Mucosa of descending colon (tissue), 3 donors: ENCODE data around the gene DZIP3. TPM values are rescaled to one million over a fixed set of nuclear protein-coding genes. Genes with fewer than 3 reads are reported as not detected.

Experiments used
- ATAC-seq: fragments of 200-7000 bp; cut with Tn5 transposase; one replicate; pipeline ENCODE4 v1.9.1; 2020; ENCODE audit warnings: mild to moderate bottlenecking, moderate library complexity
- DNase-seq, 3 donors: peaks; one replicate each; pipeline ENCODE4 v3.0.0-alpha.2; 2020
- H3K36me3 ChIP-seq: fragments of 200-600 bp; one replicate; pipeline ENCODE4 v1.8.0; 2021; ENCODE audit warnings: low read depth, mild to moderate bottlenecking
- H3K4me1 ChIP-seq: fragments of 200-600 bp; one replicate; pipeline ENCODE4 v1.8.0; 2021; ENCODE audit warnings: low read depth, mild to moderate bottlenecking
- H3K4me3 ChIP-seq: fragments of 200-600 bp; one replicate; pipeline ENCODE4 v1.8.0; 2021; ENCODE audit warnings: mild to moderate bottlenecking
- H3K9me3 ChIP-seq: fragments of 200-600 bp; one replicate; pipeline ENCODE4 v1.8.0; 2021; ENCODE audit warnings: mild to moderate bottlenecking
- CTCF ChIP-seq: fragments of 200-600 bp; IDR thresholded peaks from one replicate; pipeline ENCODE4 v1.8.0; 2022; ENCODE audit warnings: antibody characterized with exemption, mild to moderate bottlenecking
- intact Hi-C, 2 donors: fragments of 100-400 bp; cut with DNase I in 1 of 2; cut with micrococcal nuclease in 1 of 2; formaldehyde crosslinking; loops; one replicate each; pipeline versions ENCODE4 v1.11.0 to v1.11.1; 2022; cut with DNase I, micrococcal nuclease
- total RNA-seq, 3 donors: library from RNA; stranded (reverse); fragmentation: NEBNext Ultra II Directional in 2 of 3; extraction: Animal tissue kit (Norgen Biotek cat#: 25700) in 2 of 3; gene quantifications; one replicate each; pipeline versions ENCODE4 v1.2.1 to v1.2.4, GENCODE V29; 2021 to 2023
- donor health status: DM: no; HTN: no; CAD: no; lungs with moderate emphysema.
- donor health status: DM: no; HTN: no; CAD: no.
- donor health status: DM: no; HTN: yes; CAD: no.

DZIP3 gene
- total RNA-seq, 3 donors from 2014 or later = 7.8 to 11.7 (median 8.2) TPM

- ATAC-seq (no peak), DNase-seq (no peak)
- intact Hi-C loops = no loop called here
- H3K4me3 ChIP-seq = peak overlapping the region; percentile 60
- H3K36me3 ChIP-seq = no peaks in the 10 kb centered on the region
- H3K4me1 ChIP-seq = no peaks in the 10 kb centered on the region
- TF ChIP-seq CTCF = no peak
- no peaks in the 10 kb centered on the region for H3K9me3 ChIP-seq
Measured at GRCh38 chr3:108588601-108589000, 921 bp upstream of the DZIP3 start.

GRCh38 chr3:108589998-108590323, 439 bp downstream of the DZIP3 start:
- DNase-seq (no peak), ATAC-seq (no peak)
- no peaks in the 10 kb centered on the region for H3K9me3 ChIP-seq
- intact Hi-C loops = no loop called here
- peak overlapping the region; percentile 60 for H3K4me3 ChIP-seq
- TF ChIP-seq CTCF = no peak
- H3K4me1 ChIP-seq = peaks cover under 1% of the 10 kb centered on the region
- no peaks in the 10 kb centered on the region for H3K36me3 ChIP-seq

GRCh38 chr3:108590460-108590859, 938 bp downstream of the DZIP3 start:
- Histone ChIP-seq H3K4me1 (peaks cover 6% of the 10 kb centered on the region), H3K36me3 (no peaks in the 10 kb centered on the region), H3K9me3 (no peaks in the 10 kb centered on the region), H3K4me3 (no peak overlapping the region)
- intact Hi-C loops = no loop called here
- DNase-seq (no peak), ATAC-seq (no peak)
- TF ChIP-seq CTCF = no peak

GRCh38 chr3:108595321-108595720, 5.8 kb downstream of the DZIP3 start:
- DNase-seq (peak in 1 of 3 donors; percentile 35), ATAC-seq (peak; percentile 50)
- TF ChIP-seq CTCF = no peak

GRCh38 chr3:108598375-108598774, 8.9 kb downstream of the DZIP3 start:
- H3K36me3 ChIP-seq = no peaks in the 10 kb centered on the region
- intact Hi-C loops = no loop called here
- H3K4me3 ChIP-seq = no peak overlapping the region
- ATAC-seq (no peak), DNase-seq (no peak)
- H3K4me1 ChIP-seq = peaks cover 6% of the 10 kb centered on the region
- no peaks in the 10 kb centered on the region for H3K9me3 ChIP-seq
- no peak for TF ChIP-seq CTCF

More at GRCh38 chr3:108595321-108595720, 5.8 kb downstream of the DZIP3 start:
- Histone ChIP-seq H3K4me1 (peaks cover 6% of the 10 kb centered on the region), H3K9me3 (no peaks in the 10 kb centered on the region), H3K4me3 (no peak overlapping the region), H3K36me3 (no peaks in the 10 kb centered on the region)
- intact Hi-C loops = no loop called here

GRCh38 chr3:108599677-108600409, 10.3 kb downstream of the DZIP3 start:
- Histone ChIP-seq H3K9me3 (no peaks in the 10 kb centered on the region), H3K4me3 (no peak overlapping the region), H3K4me1 (peaks cover 6% of the 10 kb centered on the region), H3K36me3 (no peaks in the 10 kb centered on the region)
- no peak for DNase-seq
- ATAC-seq = no peak
- intact Hi-C loops = no loop called here
- no peak for TF ChIP-seq CTCF
